WI38 (cell line): ENCODE measurements around the gene ATP5PB.

Experiments used
- H3K4me3 ChIP-seq: 2 replicates; pipeline ENCODE4 v1.5.1; 2011; ENCODE audit warnings: low read depth, mild to moderate bottlenecking, control low read depth, low read length
- CTCF ChIP-seq: IDR thresholded peaks from 2 replicates; pipeline ENCODE4 v1.5.1; 2012; ENCODE audit warnings: low read depth, mild to moderate bottlenecking, control low read depth, low read length

ATP5PB gene

GRCh38 chr1:111483876-111484275, 34.6 kb downstream of the ATP5PB start:
- TF ChIP-seq CTCF: no peak
- no peak overlapping the region for H3K4me3 ChIP-seq

- no peak for TF ChIP-seq CTCF
Measured at GRCh38 chr1:111484391-111485026, 35.2 kb downstream of the ATP5PB start.

GRCh38 chr1:111486431-111486830, 37.2 kb downstream of the ATP5PB start:
- no peak for TF ChIP-seq CTCF
- H3K4me3 ChIP-seq: no peak overlapping the region

More at GRCh38 chr1:111484391-111485026, 35.2 kb downstream of the ATP5PB start:
- H3K4me3 ChIP-seq: no peak overlapping the region

- no peak for TF ChIP-seq CTCF
- no peak overlapping the region for H3K4me3 ChIP-seq
Measured at GRCh38 chr1:111487133-111487532, 37.9 kb downstream of the ATP5PB start.

- no peak for TF ChIP-seq CTCF
- H3K4me3 ChIP-seq: no peak overlapping the region
Measured at GRCh38 chr1:111488669-111489068, 39.4 kb downstream of the ATP5PB start.

GRCh38 chr1:111489604-111490003, 40.3 kb downstream of the ATP5PB start:
- no peak for TF ChIP-seq CTCF
- H3K4me3 ChIP-seq: no peak overlapping the region

GRCh38 chr1:111490220-111490619, 41.0 kb downstream of the ATP5PB start:
- TF ChIP-seq CTCF: no peak
- H3K4me3 ChIP-seq: no peak overlapping the region
